ENCODE results near the gene VARS2.
"Not testable (repeated sequence)": the region's sequence is repeated elsewhere in the genome, so short reads cannot be mapped to it uniquely, and the experiment has no call there.

The VARS2 gene

DNA sequence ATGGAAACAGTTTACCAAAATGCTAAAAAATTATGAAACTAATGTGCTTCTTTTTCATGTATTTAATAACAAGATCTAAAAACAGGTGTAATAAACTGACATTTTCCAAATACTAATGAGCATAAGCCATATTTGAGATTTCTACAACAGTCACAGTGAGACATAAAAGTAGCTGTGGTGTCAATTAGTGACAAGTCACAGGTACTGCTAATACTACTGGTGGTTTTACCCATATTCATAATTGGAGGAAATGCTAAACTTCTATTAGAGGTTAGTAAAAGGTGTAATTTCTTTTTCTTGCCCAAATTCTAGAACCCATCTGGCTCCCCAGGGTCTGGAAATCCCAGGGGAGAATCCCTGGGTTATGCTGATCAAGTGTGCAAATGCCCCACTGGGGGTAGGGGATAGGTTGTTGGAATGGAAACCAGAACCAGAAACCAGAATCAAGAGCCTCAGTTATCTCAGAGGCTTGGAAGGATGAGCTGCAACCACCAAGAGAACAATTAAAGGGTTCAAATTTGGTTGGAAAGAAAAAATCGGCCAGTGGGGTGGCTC, 13.1 kb upstream of the VARS2 start:
- DNase-seq = no peak

DNA sequence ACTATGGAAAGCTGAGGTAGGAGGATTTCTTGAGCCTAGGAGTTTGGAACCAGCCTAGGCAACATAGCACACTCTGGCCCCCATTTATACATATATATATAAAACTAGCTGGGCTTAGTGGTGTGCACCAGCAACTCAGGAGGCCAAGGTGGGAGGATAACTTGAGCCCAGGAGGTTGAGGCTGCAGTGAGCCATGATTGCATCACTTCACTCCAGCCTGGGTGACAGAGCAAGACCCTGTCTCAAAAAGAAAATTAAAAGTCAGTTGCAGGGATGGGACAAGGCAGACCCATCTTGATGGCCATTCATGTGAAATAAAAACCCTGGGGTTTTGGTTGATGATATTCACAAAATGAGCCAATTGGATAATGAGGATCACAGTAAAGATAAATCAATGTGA, 12.6 kb upstream of the VARS2 start:
- no peak for DNase-seq

DNA sequence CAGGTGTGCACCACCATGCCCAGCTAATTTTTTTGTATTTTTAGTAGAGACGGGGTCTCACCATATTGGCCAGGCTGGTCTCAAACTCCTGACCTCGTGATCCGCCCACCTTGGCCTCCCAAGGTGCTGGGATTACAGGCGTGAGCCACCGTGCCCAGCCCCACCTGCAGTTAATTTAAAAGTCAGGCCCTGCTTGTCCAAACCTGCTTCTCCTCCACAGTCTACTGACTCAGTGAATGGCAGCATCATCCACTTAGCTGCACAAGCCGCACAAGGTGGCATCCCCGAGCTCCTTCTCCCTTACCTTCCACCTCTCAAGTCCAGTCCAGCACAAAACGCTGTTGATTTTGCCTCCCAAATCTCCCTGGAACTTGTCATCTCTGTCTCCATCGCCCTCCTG, 11.8 kb upstream of the VARS2 start:
- not testable (repeated sequence) for DNase-seq

DNA sequence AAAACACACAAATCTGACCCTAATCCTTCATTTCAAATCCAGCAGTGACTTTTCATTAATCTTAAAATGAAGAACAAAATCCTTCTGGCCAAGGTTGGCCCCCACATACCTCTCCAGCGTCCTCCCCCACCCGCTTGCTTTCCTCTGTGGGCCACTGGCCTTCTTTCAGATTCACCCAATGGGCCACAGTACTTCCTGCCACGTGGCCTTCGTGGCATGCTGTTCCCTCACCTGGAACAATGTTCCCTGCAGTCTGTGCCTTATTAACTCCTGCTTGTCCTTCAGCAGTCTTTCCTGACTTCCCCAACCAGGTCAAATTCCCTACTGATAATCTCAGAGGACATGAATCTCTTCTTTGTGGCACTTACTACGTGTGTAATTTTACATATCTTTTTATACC, 11.3 kb upstream of the VARS2 start:
- DNase-seq = no peak

DNA sequence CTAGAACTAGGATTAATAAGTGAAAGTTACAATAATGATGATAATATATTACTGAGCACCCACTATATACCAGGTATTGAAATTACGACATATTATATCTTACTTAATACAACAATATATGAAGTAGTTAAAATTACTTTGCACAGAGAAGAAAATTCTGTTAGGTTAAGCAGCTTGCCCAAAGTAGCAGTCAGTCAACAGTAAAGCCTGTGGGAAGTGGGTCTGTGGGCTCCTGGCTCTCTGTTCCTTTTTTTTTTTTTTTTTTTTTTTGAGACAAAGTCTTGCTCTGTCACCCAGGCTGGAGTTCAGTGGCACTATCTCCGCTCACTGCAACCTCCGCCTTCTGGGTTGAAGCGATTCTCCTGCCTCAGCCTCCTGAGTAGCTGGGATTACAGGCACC, 10.8 kb upstream of the VARS2 start:
- no peak for DNase-seq

DNA sequence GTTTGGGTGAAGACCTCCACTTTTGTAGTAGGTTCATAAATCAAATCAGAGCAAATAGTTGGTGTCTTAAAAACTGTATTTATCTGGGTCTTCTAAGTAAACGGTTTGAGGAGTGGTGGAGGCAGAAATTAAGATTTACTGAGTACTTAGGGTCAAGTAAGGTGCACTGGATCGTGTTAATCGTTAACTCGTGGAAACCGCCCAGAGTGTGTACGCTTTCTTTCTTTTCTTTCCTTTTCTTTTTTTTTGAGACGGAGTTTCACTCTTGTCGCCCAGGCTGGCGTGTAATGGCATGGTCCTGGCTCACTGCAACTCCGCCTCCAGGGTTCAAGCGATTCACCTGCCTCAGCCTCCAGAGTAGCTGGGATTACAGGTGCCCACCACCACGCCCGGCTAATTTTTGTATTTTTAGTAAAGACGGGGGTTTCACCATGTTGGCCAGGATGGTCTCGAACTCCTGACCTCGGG, 6.7 kb upstream of the VARS2 start:
- not testable (repeated sequence) for DNase-seq

DNA sequence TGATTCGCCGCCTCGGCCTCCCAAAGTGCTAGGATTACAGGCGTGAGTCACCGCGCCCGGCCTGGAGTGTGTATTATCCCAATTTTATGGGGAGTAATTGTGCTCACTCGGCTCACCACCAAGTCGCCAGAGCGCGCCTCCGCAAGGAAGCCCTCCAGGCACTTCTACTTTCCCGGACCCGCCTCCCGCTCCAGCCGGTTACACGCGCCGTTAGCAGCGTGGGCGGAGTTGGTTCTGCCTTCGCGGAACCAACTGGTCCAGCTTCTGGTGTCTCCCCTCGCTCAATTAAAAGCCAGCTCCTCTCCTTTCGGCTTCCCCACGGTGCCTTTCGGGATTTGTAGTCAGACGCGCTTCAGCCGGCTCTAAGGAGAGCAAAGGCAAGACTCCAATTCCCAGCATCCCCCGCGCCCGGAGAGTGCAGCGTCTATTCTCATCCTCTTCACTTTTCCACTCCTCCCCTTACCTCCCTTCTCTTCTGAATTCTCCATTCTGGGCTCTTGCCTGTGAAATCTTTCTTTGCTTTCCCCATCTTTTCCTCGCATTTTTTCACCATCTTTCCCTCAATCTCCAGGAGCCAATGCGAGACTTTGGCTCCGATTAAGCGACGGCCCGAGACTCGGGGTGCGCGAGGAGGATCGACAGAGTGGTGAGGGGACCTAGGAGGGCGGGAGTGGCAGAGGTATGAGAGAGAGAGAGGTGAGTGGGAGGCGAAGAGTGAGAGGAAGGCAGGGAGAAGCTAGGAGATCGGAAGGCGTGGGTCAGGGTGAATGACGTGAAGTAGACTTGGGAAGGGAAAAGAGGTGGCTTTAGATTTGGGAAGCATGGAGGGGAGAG, 6.1 kb upstream of the VARS2 start, which contains the start of gene GTF2H4:
Gene GTF2H4 (plus strand): TSS at position 450 of the 834 bp plus-strand sequence.
- peak; percentile 96 for DNase-seq

DNA sequence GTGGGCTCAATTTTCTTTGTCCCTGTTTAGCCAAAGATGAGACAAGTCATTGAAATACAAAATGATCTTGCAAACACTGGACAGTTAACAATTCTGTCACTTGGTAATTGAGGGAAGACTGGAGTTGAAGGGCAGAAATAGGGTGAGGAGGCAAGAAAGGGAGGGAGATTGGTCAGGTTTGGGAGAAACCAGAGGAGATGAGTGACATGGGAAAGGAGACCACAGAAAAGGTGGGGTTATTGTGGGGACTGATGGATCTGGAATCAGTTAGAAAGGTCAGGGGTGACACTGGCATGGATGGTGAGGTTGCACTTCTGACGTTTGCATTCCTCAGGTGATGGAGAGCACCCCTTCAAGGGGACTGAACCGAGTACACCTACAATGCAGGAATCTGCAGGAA, 5.3 kb upstream of the VARS2 start:
- no peak for DNase-seq

DNA sequence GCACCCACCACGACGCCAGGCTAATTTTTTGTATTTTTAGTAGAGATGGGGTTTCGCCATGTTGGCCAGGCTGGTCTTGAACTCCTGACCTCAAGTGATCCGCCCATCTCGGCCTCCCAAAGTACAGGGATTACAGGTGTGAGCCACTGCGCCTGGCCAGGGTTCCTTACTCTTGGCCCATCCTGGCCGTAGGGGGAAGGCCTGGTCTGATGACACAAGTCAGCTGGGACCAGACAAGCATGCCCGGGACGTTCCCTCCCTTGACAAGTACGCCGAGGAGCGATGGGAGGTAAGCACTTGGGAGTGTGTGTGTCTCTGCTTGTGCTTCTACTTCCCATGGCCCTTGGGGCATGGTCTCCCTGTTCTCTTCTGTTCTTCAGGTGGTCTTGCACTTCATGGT, 3.6 kb upstream of the VARS2 start:
- DNase-seq = not testable (repeated sequence)

DNA sequence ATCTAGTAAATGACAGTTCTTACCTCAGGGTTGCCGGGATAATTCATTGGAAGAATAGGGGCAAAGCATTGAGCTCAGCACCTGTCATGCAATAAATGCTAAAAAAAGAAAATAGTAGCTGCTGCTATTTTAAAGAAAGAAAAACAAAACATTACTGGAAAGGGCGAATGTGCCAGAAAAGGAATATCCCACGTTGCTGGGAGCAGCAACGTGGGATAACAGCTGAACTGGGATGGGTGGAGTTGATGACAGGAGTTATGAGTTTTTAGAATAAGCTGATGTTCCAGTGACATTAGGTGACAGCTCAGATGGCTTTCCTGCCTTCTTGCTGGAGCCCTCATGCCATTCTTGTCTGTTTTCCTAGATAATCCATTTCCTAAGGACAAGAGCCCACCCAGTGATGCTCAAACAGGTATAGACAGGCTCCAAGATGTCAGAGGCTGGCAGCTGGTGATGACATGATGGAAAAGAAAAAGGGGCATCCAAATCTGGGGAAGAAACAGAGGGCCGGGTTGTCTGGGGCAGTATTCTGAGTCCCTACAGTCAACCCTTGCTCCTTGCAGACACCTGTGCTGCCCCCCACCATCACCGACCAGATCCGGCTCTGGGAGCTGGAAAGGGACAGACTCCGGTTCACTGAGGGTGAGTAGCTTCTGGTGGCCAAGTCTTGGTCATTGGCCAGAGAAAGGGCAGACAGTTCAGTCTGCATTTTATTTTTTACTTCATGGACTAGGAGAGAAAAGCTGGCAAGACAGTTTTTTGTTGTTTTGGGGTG, 1.1 kb upstream of the VARS2 start:
- DNase-seq = no peak

DNA sequence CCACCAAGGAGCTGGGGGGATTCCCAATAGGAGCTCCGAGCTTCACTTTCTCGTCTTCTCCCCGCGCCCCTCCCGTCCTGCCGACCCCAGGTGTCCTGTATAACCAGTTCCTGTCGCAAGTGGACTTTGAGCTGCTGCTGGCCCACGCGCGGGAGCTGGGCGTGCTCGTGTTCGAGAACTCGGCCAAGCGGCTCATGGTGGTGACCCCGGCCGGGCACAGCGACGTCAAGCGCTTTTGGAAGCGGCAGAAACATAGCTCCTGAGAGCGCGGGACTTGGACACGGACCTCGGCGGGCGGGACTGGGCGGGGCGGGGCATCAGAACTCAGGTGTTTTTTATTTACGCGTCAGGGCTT, 340 bp upstream of the VARS2 start:
- DNase-seq = no peak

DNA sequence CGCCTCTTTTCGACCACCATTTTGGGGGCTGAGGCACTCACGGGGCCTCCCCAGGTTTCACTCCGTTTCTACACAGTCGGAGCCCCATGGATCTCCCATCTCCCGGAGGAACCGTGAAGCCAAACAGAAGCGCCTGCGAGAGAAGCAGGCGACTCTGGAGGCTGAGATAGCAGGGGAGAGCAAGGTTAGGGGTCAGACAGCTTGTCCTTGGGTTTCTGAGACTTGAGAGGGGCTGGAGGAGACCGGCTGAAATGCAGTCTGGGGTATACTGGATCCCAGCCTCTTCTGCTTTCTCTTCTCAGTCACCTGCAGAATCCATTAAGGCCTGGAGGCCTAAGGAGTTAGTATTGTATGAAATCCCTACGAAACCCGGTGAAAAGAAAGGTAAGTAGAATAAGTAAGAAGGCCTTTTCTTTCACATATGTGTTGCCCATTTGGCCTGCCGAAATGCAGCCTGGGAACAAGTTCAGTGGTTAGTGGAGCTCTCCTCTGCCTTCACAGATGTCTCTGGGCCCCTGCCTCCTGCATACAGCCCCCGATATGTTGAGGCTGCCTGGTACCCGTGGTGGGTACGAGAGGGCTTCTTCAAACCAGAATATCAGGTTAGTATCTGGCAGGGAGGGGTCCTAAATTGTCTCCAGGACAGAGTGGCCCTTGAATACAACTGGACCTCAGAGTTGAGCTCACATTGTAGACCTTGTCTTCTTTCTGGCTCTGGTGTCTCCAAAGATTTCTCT, 984 bp downstream of the VARS2 start:
- no peak for DNase-seq

DNA sequence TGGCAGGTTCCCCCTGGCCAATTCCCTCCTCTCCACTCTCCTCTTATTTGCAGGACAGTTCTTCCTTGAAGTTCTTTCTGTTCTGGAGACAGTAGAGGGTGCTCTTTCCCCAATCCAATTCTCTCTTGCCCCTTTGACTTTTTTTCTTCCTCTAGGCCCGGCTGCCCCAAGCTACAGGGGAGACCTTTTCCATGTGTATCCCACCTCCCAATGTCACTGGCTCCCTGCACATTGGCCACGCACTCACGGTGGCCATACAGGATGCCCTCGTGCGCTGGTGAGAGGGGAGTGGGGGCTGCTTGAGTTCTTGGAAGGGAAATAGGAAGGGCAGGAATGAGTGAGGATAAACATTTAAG, 1.5 kb downstream of the VARS2 start:
- DNase-seq = peak; percentile 3

DNA sequence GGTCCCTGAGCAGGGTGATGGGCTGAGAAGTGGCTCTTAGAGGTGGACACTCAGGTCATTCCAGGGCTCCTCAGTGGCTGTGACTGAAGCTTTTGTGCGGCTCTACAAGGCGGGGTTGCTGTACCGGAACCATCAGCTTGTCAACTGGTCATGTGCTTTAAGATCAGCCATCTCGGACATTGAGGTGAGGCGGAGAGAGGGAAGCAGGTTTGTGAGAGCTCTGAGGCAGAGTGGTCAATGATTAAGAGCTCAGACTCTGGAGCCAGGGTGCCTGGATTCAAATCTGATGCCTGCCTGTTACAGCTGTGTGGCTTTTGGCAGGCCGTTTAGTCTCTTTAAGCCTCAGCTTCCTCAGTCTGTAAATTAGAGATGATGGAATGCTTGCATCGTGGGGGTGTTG, 3.0 kb downstream of the VARS2 start:
- no peak for DNase-seq

DNA sequence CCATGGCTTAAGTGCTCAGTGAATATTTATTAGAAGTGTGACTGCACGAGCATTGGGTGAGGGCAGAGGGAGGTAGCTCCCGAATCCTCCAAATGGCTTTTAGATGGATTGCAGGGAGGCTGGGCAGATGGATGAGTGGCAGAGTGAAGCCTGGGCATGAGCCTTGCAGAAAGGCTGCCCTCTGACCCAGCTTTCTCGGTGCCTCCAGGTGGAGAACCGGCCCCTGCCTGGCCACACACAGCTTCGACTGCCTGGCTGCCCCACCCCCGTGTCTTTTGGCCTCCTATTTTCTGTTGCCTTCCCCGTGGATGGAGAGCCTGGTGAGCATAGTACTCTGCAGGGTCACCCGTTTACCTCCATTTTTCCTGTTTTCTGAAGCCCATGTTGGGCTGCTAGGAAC, 3.4 kb downstream of the VARS2 start:
- DNase-seq = no peak

DNA sequence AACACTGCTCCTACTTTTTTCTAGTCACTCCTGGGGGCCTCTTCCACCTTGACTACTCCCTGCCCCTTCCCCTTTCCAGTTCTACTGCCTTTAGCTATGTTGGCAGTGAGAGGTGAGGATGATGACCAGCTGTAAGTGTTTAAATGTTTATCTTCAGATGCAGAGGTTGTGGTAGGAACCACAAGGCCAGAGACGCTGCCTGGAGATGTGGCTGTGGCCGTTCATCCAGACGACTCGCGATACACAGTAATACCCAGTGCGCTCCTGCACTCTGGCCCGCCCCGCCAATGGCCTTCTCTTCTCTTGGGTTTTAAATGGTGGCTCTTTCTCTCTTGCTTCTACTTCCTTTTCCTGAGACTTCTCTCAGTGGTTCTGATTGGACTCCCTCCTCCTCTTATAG, 4.6 kb downstream of the VARS2 start:
- DNase-seq = no peak

DNA sequence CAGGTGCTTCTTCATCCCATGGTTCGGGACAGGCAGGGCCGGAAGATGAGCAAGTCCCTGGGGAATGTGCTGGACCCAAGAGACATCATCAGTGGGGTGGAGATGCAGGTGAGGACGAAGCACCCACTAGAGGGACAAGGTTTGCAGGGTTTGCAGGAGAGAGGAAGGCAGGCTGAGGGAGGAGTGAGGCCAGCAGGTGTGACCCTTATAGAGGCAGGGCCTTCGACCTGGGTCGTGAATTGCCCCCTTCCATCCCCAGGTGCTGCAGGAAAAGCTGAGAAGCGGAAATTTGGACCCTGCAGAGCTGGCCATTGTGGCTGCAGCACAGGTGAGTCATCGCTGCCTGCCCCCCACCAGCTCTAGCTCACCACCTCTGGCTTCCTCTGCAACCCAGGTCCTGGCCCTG, 8.4 kb downstream of the VARS2 start:
- DNase-seq = no peak

DNA sequence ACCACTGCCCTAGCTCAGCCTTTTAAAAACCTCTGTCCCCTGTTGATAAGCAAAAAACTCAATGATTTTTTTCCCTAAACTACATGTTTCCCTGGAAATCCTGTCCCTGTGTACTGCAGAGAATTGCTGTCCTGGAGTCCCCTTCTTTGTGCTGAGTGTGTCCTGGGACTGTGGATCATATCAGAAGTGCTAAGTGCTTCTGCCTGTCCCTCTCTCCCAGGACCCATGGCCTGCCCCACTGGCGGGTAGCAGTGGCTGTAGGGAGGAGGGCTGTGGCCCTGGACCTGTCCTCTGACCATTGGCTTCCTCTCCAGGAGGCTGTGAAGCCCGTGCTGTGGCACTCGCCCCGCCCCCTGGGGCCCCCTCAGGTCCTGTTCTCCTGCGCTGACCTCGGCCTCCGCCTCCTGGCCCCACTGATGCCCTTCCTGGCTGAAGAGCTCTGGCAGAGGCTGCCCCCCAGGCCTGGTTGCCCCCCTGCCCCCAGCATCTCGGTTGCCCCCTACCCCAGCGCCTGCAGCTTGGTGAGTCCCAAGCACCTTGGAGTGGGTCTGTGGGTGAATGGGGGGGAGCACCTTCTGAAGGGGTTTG, 10.1 kb downstream of the VARS2 start:
- DNase-seq = not testable (repeated sequence)

DNA sequence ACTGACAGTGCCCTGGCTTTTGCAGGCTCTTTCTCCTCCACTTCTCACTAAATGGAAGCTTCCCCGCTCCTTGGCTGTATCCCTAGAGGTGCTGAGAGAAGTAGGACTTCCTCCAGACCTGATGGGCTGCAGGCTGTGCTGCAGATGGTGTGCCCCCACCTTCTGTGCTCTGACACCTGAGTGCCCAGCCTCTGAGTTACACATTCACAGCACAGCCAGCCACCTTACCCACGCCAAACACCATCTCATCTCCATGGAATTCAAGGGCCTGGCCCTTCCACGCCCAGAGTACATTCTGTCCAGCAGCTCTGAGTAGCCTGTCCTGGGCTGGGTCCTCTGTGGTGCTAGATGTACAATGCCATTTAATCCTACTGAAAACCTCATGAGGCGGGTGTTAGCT, 12.6 kb downstream of the VARS2 start:
- no peak for DNase-seq

DNA sequence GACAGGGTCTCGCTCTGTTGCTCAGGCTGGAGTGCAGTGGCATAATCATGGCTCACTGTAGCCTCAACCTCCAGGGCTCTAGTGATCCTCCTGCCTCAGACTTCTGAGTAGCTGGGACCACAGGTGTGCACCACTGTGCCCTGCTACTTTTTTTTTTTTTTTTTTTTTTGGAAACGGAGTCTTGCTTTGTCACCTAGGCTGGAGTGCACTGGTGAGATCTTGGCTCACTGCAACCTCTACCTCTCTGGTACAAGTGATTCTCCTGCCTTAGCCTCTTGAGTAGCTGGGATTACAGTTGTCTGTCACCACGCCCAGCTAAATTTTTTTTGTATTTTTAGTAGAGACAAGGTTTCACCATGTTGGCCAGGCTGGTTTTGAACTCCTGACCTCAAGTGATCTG, 13.0 kb downstream of the VARS2 start:
- not testable (repeated sequence) for DNase-seq

DNA sequence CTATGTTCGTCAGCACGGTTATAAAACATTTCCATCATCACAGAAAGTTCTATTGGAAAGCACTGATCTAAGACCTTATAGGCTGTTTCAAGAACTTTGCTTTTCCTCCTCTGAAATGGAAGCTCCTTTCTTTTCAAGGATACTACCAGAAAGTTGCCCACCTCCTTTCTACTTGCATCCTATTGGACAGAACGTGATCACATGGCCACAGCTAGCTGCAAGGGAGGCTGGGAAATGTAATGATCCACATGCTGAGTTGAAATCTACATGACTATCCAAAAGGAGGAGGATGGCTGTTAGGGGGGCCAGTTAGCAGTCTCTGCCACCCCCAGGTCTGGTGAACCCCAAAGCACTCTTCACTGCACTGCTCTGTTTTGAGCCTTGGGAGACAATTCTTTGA, 14.6 kb downstream of the VARS2 start:
- no peak for DNase-seq

DNA sequence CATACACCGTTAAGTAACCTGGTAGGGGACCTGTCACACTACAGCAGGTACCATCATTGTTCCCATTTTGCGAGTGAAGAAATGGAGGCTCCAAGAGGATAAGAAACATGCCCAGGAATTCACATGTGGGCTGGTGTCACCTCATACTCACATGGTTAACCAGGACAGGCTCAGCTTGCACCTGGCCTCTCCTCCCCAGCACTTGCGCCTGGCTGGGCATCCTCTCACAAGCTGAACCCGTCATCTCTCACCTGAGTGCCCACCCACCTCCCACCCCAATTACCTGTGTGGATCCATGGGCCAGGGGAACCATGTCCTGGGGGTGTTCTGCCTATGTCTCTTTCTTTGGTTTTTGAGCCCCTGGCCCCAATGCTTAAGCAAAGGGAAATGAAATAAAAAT, 16.5 kb downstream of the VARS2 start:
- DNase-seq = no peak

DNA sequence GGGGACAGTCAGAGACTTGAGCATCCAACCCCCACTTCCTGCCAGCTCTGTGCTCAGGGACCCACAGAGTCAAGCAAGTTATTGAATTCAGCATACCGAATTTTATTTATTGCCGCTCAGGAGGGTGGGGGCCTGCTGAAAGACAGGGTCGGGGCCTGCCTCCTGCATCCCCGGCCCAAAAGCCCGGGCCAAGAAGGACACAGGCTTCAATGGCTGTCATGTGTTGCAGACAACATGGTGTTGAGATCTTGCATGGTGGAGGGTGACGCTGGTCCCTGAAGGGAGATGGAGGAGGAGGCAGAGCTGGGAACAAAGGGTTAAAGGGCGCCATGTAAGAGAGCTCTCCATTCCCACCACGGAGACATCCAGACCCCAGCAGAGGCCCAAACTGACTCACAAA, 17.2 kb downstream of the VARS2 start:
- DNase-seq = no peak

Data from NCI-H510A (cell line).